Left ventricle myocardium inferior (tissue), 1 donor: ENCODE measurements around the gene ODAD4. TPM values are rescaled to one million over a fixed set of nuclear protein-coding genes. Genes with fewer than 3 reads are reported as not detected.

Experiments used
- DNase-seq: peaks from one replicate; pipeline ENCODE4 v3.0.0-alpha.2; 2020
- H3K27ac ChIP-seq: fragments of 200-600 bp; replicated peaks from 2 replicates; pipeline ENCODE4 v1.8.0; 2021
- H3K27me3 ChIP-seq: fragments of 200-600 bp; 2 replicates; pipeline ENCODE4 v1.8.0; 2021; ENCODE audit warnings: low read depth
- H3K36me3 ChIP-seq: fragments of 200-600 bp; 2 replicates; pipeline ENCODE4 v1.8.0; 2021
- H3K4me1 ChIP-seq: fragments of 200-600 bp; 2 replicates; pipeline ENCODE4 v1.8.0; 2021
- H3K4me3 ChIP-seq: fragments of 200-600 bp; 2 replicates; pipeline ENCODE4 v1.8.0; 2021; ENCODE audit warnings: mild to moderate bottlenecking, moderate library complexity
- H3K9me3 ChIP-seq: fragments of 200-600 bp; replicated peaks from 2 replicates; pipeline ENCODE4 v1.8.0; 2021
- intact Hi-C: fragments of 100-400 bp; cut with micrococcal nuclease; formaldehyde crosslinking; loops from one replicate; pipeline ENCODE4 v1.11.0; 2022
- long read RNA-seq: library from polyadenylated mRNA; unstranded; transcript quantifications from one replicate; pipeline ENCODE4 v2.0.0, GENCODE V29; 2021
- total RNA-seq: library from RNA; stranded (reverse); fragmentation: NEBNext Ultra II Directional; extraction: Animal tissue kit (Norgen Biotek cat#: 25700); gene quantifications from one replicate; pipeline ENCODE4 v1.2.1, GENCODE V29; 2021
- TF ChIP-seq, protein P1 (sequence below): fragments of 200-600 bp; IDR thresholded peaks from 2 replicates; pipeline ENCODE4 v1.8.0; 2021; ENCODE audit warnings: antibody characterized with exemption, mild to moderate bottlenecking, borderline replicate concordance
- donor health status: DM: no; HTN: yes; CAD: no; lungs with severe emphysema.

ODAD4 gene, protein sequence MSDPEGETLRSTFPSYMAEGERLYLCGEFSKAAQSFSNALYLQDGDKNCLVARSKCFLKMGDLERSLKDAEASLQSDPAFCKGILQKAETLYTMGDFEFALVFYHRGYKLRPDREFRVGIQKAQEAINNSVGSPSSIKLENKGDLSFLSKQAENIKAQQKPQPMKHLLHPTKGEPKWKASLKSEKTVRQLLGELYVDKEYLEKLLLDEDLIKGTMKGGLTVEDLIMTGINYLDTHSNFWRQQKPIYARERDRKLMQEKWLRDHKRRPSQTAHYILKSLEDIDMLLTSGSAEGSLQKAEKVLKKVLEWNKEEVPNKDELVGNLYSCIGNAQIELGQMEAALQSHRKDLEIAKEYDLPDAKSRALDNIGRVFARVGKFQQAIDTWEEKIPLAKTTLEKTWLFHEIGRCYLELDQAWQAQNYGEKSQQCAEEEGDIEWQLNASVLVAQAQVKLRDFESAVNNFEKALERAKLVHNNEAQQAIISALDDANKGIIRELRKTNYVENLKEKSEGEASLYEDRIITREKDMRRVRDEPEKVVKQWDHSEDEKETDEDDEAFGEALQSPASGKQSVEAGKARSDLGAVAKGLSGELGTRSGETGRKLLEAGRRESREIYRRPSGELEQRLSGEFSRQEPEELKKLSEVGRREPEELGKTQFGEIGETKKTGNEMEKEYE
- 1.3 TPM for total RNA-seq
- long read RNA-seq, result 0 reads

GRCh38 chr17:41930009-41930832 is at the start of gene ODAD4:
Gene ODAD4 (plus strand): TSS chr17:41930617. CDS start chr17:41930724, 107 bp downstream.
- peak within 1 kb of the TSS; percentile 87 for H3K27ac ChIP-seq
- TF ChIP-seq, protein P1, sequence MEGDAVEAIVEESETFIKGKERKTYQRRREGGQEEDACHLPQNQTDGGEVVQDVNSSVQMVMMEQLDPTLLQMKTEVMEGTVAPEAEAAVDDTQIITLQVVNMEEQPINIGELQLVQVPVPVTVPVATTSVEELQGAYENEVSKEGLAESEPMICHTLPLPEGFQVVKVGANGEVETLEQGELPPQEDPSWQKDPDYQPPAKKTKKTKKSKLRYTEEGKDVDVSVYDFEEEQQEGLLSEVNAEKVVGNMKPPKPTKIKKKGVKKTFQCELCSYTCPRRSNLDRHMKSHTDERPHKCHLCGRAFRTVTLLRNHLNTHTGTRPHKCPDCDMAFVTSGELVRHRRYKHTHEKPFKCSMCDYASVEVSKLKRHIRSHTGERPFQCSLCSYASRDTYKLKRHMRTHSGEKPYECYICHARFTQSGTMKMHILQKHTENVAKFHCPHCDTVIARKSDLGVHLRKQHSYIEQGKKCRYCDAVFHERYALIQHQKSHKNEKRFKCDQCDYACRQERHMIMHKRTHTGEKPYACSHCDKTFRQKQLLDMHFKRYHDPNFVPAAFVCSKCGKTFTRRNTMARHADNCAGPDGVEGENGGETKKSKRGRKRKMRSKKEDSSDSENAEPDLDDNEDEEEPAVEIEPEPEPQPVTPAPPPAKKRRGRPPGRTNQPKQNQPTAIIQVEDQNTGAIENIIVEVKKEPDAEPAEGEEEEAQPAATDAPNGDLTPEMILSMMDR, result peak; percentile 64
- no peaks in the 10 kb centered on the region for H3K9me3 ChIP-seq
- H3K4me1 ChIP-seq, result peaks cover 20% of the 10 kb centered on the region
- H3K27me3 ChIP-seq, result no peaks in the 10 kb centered on the region
- peak within 1 kb of the TSS; percentile 69 for H3K4me3 ChIP-seq
- H3K36me3 ChIP-seq, result no peaks in the 10 kb centered on the region
- DNase-seq, result peak; percentile 98
- intact Hi-C loops, result no loop called here

DNA sequence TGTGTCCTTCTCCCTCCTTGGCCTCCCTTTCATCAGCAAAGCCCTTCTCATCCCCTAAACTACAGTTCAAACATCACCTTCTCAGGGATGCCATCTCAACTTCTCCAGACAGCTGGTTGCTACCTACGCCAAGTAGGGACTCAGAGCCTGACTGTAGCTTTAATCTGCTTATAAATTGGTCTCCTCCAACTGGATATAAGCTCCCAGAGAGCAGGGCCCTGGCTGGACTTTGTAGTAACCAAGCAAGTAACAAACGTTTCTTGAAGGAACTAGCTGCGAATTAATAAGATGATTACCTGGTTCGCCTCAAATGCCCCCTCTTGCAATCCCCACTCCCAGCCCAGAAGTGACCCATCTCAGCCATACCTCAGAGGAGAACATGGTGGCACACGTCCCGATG is 47.7 kb upstream of the ODAD4 start:
- intact Hi-C loops, result no loop called here
- peaks cover 90% of the 10 kb centered on the region for H3K36me3 ChIP-seq

DNA sequence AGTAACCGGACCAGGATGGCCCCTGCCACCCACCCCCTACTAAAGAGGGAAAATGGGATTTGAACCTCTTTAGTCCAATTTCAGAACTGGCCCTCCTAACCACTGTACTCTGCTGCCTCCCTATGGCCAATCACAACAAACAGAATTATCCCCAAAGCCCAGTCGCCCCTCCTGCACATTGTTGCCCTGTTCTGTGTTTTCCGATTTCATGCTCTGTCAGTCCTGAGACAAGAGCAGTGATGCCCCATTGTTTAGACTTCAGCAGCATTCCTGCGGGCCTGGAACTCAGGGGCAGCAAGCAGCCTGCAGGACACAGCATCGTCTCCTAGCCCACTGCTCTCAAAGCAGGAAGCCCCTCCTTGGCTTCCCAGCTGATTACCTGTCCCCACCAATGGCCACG is 44.7 kb upstream of the ODAD4 start:
- no peak for DNase-seq
- Histone ChIP-seq H3K4me1 (no peaks in the 10 kb centered on the region), H3K36me3 (peaks cover 93% of the 10 kb centered on the region), H3K27ac (no peak overlapping the region), H3K27me3 (no peaks in the 10 kb centered on the region), H3K9me3 (no peaks in the 10 kb centered on the region), H3K4me3 (no peak overlapping the region)
- TF ChIP-seq, protein P1, result peak; percentile 37
- intact Hi-C loops, result no loop called here

More for the DNA sequence above, 47.7 kb upstream of the ODAD4 start:
- H3K9me3 ChIP-seq, result no peaks in the 10 kb centered on the region
- TF ChIP-seq, protein P1, result no peak
- H3K4me3 ChIP-seq, result no peak overlapping the region
- no peak overlapping the region for H3K27ac ChIP-seq
- no peaks in the 10 kb centered on the region for H3K4me1 ChIP-seq
- no peak for DNase-seq
- H3K27me3 ChIP-seq, result no peaks in the 10 kb centered on the region

GRCh38 chr17:41888332-41888965 is 42.0 kb upstream of the ODAD4 start:
- Histone ChIP-seq H3K9me3 (no peaks in the 10 kb centered on the region), H3K27ac (no peak overlapping the region), H3K36me3 (peaks cover 98% of the 10 kb centered on the region), H3K4me3 (no peak overlapping the region), H3K27me3 (no peaks in the 10 kb centered on the region), H3K4me1 (no peaks in the 10 kb centered on the region)
- intact Hi-C loops, result no loop called here
- no peak for DNase-seq
- TF ChIP-seq, protein P1, result no peak
